OCI-LY7 (cell line): Measurements from ENCODE around the gene SLC6A18. TPM values are rescaled to one million over a fixed set of nuclear protein-coding genes. Genes with fewer than 3 reads are reported as not detected.

Experiments used
- BruUV-seq: library from RNA; stranded (reverse); fragments of 400-500 nt; replicated peaks from 2 replicates; lab custom pipeline; 2021; lab: Mats Ljungman, UMichigan
- CTCF ChIA-PET: fragments of 300-600 bp; sonication (Branson Sonifier 250); formaldehyde crosslinking; loops from one replicate; lab custom pipeline; 2022; ENCODE audit warnings: antibody characterized with exemption; ENCODE audit not compliant: unreplicated experiment; lab: Charles Lee
- POLR2A ChIA-PET: fragments of 300-600 bp; sonication (Branson Sonifier 250); formaldehyde crosslinking; loops from one replicate; lab custom pipeline; 2022; ENCODE audit warnings: antibody characterized with exemption; lab: Charles Lee
- DNase-seq: peaks from one replicate; pipeline ENCODE4 v3.0.0-alpha.2; 2015; ENCODE audit warnings: low spot score
- H2AFZ ChIP-seq: fragments of 200-600 bp; sonication (generic), shearing (Covaris generic); 2 replicates; pipeline ENCODE4 v1.6.1; 2014; ENCODE audit warnings: mild to moderate bottlenecking, antibody characterized with exemption, low read length, moderate library complexity
- H3K27ac ChIP-seq: fragments of 200-600 bp; sonication (generic); 2 replicates; pipeline ENCODE4 v1.5.1; 2014; ENCODE audit warnings: mixed run types, low read depth, mild to moderate bottlenecking, moderate library complexity, low read length, inconsistent platforms; ENCODE audit not compliant: poor library complexity, severe bottlenecking
- H3K36me3 ChIP-seq: fragments of 200-600 bp; sonication (generic); 2 replicates; pipeline ENCODE4 v1.6.1; 2014; ENCODE audit warnings: mild to moderate bottlenecking, antibody characterized with exemption, low read length, moderate library complexity, mixed read lengths; ENCODE audit not compliant: insufficient read depth
- H3K4me1 ChIP-seq: fragments of 200-600 bp; sonication (generic); 2 replicates; pipeline ENCODE4 v1.5.1; 2014; ENCODE audit warnings: mild to moderate bottlenecking, low read length; ENCODE audit not compliant: insufficient read depth, poor library complexity, severe bottlenecking
- H3K4me2 ChIP-seq: fragments of 200-600 bp; sonication (generic); 2 replicates; pipeline ENCODE4 v1.6.1; 2014; ENCODE audit warnings: mild to moderate bottlenecking, low read length
- H3K4me3 ChIP-seq: fragments of 200-600 bp; sonication (generic); 2 replicates; pipeline ENCODE4 v1.5.1; 2014; ENCODE audit warnings: mild to moderate bottlenecking, low read depth, low read length; ENCODE audit not compliant: poor library complexity, severe bottlenecking
- H3K79me2 ChIP-seq: fragments of 200-600 bp; sonication (generic); 2 replicates; pipeline ENCODE4 v1.6.1; 2016; ENCODE audit warnings: low read depth, mild to moderate bottlenecking, low read length, moderate library complexity, mixed read lengths; ENCODE audit not compliant: insufficient read depth
- H3K9me2 ChIP-seq: fragments of 200-600 bp; sonication (generic); 2 replicates; pipeline ENCODE4 v1.6.1; 2016; ENCODE audit warnings: mild to moderate bottlenecking, low read length, mixed read lengths; ENCODE audit not compliant: insufficient read depth
- H3K9me3 ChIP-seq: fragments of 200-600 bp; sonication (generic); 2 replicates; pipeline ENCODE4 v1.6.1; 2014; ENCODE audit warnings: mild to moderate bottlenecking, mixed run types, low read length, mixed read lengths
- H4K20me1 ChIP-seq: fragments of 200-600 bp; sonication (generic); 2 replicates; pipeline ENCODE4 v1.6.1; 2014; ENCODE audit warnings: mild to moderate bottlenecking, antibody characterized with exemption, low read length, moderate library complexity, mixed read lengths; ENCODE audit not compliant: insufficient read depth
- CTCF ChIP-seq: fragments of 200-600 bp; sonication (generic); conservative IDR thresholded peaks from 2 replicates; pipeline ENCODE4 v1.5.1; 2014; ENCODE audit warnings: mild to moderate bottlenecking, antibody characterized with exemption, low read length, moderate library complexity, mixed read lengths
- EZH2phosphoT487 ChIP-seq: fragments of 200-600 bp; sonication (generic); IDR thresholded peaks from 2 replicates; pipeline ENCODE4 v1.6.1; 2018; ENCODE audit warnings: low read depth, borderline replicate concordance, mild to moderate bottlenecking, mixed run types, antibody characterized with exemption, low read length, moderate library complexity, mixed read lengths
- intact Hi-C: fragments of 100-400 bp; cut with micrococcal nuclease; formaldehyde crosslinking; loops from one replicate; pipeline ENCODE4 v1.10.0; 2022; ENCODE audit not compliant: unreplicated experiment
- total RNA-seq, 2 experiments: library from RNA; depleted of rRNA in 1 of 2; stranded (reverse); fragments of >200 nt in 1 of 2; shearing (Covaris generic) in 1 of 2; gene quantifications; 2 replicates each; pipeline ENCODE4 v1.2.3, GENCODE V29; 2014 to 2022

Gene SLC6A18
- total RNA-seq, 2 experiments from 2014 or later: not detected

- Histone ChIP-seq H3K36me3 (no peaks in the 10 kb centered on the region), H3K9me2 (no peaks in the 10 kb centered on the region), H3K9me3 (no peaks in the 10 kb centered on the region), H3K27ac (no peak overlapping the region), H3K4me2 (no peak overlapping the region), H4K20me1 (no peaks in the 10 kb centered on the region), H3K79me2 (no peaks in the 10 kb centered on the region), H3K4me1 (no peaks in the 10 kb centered on the region), H2AFZ (no peak overlapping the region), H3K4me3 (no peak overlapping the region)
- CTCF ChIA-PET: no interaction called here
- TF ChIP-seq CTCF (no peak), EZH2phosphoT487 (no peak)
- POLR2A ChIA-PET: no interaction called here
- intact Hi-C loops: no loop called here
- DNase-seq: no peak
- BruUV-seq: no TSS peak
Observed at GRCh38 chr5:1199340-1199648, 25.9 kb upstream of the SLC6A18 start.

- no TSS peak for BruUV-seq
- POLR2A ChIA-PET: no interaction called here
- intact Hi-C loops: no loop called here
- H3K9me2 ChIP-seq: no peaks in the 10 kb centered on the region
- H3K4me2 ChIP-seq: no peak overlapping the region
- H3K27ac ChIP-seq: no peak overlapping the region
- H2AFZ ChIP-seq: no peak overlapping the region
- H4K20me1 ChIP-seq: no peaks in the 10 kb centered on the region
- no peak for TF ChIP-seq CTCF
- no peak for TF ChIP-seq EZH2phosphoT487
- H3K4me1 ChIP-seq: no peaks in the 10 kb centered on the region
- no peaks in the 10 kb centered on the region for H3K9me3 ChIP-seq
- no peaks in the 10 kb centered on the region for H3K36me3 ChIP-seq
- no peak for DNase-seq
- no peak overlapping the region for H3K4me3 ChIP-seq
- no peaks in the 10 kb centered on the region for H3K79me2 ChIP-seq
- CTCF ChIA-PET: no interaction called here
Observed at GRCh38 chr5:1199649-1200494, 25.3 kb upstream of the SLC6A18 start.
